NCI-H1105 (cell line): ENCODE results near the gene SLCO4A1.
A peak's percentile ranks its signal among the peaks of the same experiment; 100 is the strongest.
"Not testable (repeated sequence)": the region's sequence is repeated elsewhere in the genome, so short reads cannot be mapped to it uniquely, and the experiment has no call there.

Experiments used
- DNase-seq: peaks from one replicate; lab custom pipeline; 2025; lab: John Stamatoyannopoulos, UW

SLCO4A1 gene

DNA sequence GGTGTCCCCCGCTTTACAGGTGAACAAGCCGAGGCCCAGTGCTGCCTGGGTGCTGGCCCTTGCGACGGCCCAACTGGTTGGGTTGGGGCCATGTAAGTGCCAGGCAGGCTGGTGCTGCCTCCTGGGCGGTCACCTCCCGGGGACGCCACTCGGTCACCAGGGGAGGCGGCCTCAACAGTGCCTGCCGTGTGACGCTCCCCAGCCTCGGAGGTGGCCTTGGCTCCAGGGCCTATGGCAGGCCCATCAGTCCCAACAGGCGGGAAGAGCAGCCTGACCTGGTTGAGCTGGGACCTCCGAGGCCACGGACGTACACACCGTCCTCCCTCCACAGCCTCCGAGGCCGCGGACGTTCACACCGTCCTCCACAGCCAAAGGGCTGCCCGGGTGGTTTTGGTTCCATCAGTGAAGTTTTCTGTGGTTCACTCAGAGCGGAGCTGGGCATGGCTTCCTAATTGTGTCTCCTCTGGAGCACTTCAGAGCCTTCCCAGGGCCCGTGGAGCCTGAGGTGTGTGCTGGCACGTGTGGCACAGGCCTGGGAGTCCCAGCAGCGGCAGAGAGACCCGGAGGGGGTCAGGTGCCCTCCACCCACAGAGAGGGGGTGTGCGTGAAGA, 19.3 kb upstream of the SLCO4A1 start:
- DNase-seq, result no peak

DNA sequence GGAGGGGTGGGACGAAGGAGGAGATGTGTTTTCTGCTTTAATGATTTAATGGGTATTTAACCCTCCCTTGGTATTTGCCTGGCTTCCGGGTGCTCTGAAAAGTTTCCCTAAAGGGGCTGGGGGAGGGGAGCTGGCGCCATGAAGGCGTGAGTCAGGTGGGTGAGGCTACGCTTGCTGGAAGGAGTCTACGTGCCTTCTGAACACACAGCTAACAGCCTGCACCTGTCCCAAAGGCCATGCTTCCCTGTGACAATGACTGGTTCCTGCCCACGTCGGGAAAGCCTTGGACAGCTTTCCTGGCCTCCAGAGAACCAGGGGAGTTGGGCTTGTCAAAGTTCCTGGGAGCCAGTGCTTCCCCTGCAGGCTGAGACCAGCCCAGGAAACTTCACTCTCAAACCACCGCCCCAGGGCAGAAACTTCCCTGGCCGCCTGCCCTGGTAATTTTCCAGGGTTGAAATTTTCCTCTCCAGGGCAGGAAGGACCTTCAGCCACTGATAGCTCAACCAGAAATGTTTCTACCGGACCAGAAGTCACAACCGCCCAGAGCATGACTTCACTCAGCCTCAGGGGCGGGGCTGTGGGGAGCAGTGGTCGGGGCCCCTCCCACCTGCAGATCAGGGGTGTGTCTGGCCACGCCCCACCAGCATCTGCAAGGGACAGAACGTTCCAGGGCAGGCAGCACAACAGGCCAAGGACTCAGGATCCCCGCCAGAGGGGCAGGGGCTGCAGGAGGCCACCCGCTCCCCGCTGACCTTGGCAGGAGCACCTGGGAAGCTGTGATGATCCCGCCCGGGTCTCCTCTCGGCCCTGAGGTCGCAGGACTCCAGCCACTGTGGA, 18.6 kb upstream of the SLCO4A1 start:
- DNase-seq, result peak; percentile 56

DNA sequence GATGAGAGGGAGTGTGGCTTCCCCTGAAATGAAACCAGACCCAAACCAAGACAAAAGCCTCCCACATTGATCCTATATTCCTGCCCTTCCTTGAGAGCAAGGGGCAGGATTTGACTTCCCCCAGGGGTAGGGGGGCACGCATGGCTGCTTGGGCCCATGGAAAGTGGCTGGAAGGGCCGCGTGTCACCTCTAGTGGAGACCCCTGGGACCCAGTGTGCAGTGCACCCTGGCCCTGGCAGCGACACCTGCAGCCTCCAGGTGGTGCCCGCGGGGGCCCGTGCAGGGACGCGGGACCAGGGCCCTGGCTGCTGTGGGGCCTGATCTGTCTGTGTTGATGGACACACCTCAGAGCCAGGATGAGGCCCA, 18.0 kb upstream of the SLCO4A1 start:
- no peak for DNase-seq

DNA sequence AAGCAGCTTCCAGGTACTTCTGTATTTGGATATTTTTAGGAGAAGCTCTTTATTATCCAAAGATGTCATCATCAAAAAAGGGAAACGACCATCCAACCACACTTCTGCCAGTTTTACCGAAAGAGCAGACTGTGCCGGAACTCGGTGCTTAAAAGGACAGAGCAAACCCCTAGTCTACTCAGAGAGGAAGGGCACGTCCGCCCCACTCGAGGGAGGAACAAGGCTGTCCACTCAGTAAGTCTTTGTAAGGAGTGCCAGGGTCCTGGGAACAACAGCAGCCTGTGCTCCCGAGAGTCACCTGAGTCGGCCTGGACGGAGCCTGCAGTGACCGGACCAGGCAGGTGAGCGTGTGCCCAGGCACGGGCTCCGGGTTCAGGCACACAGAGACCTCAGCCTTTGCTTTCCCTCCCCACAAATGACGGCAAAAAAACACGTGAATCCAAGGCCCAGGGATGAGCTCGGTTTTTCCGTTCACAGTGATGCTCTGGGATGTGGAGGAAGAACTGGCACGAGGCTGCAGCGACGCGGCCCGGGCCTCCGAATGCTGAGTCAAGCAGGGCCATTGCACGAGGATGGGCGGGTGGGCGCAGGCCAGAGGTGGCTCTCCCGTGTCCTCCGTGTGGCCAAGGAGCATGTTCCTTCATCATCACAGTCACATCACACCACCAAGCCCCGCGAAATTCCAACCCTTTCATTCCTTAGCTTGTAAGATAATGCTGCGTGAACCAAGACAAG, 17.4 kb upstream of the SLCO4A1 start:
- DNase-seq, result no peak

DNA sequence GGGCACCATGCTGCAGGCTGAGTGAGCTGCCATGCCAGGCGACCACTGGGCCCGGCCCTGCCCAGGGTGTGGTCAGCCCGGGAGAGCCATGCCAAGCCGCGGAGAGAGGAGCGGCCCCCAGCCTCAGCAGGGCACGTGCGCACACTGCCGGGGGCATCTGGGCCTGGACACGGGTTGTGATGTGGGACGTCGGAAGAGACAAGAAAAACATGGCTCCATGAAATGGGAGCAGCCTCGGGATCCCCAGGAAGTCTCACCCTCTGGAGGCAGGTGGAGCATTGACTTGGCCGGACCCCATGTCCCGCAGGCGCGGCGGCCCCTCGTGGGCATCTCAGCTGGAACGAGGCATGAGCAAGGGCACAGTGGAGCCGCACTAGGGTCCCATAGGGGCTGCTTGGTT, 16.8 kb upstream of the SLCO4A1 start:
- no peak for DNase-seq

- no peak for DNase-seq
These were observed 16.3 kb upstream of the SLCO4A1 start for GRCh38 chr20:62625921-62626547.

DNA sequence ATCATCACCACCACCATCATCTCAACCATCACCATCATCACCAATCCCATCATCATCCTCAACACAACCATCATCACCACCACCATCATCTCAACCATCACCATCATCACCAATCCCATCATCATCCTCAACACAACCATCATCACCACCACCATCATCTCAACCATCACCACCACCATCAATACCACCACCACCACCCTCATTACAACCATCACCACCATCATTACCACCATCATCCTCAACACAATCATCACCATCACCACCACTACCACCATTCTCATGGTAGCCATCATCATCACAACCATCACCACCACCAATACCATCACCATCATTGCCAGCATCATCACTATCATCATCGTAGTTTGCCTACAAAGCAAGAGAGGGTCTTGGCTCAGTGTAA, 14.9 kb upstream of the SLCO4A1 start:
- not testable (repeated sequence) for DNase-seq

DNA sequence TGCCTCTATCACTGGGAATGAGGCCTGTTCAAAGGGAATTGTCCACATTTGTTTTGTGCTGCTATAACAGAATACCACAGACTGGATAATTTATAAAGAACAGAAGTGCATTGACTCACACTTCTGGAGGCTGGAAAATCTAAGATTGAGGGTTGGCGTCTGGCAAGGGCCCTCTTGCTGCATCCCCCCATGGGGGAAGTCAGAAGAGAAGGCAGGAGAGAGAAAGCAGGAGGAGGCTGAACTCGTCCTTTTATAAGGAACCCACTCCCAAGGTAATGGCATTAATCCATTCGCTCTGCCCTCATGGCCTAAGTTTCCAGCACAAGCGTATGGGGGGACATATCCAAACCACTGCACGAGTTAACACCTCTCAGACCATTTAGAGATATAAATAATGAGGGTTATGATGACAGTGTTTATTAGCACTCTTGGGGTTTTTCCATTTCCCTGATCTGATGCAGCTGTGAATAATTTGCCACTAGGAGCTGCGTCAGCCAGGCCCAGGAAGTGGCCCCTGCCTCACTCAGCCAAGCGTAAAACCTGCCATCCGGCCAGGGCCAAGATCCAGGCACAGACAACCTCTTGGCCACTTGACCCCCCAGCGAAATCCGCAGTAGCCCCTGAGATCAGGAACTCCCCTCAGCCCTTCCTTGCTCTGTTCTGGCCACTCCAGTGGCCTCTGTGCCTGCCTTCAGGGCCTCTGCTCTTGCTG, 14.2 kb upstream of the SLCO4A1 start:
- no peak for DNase-seq

DNA sequence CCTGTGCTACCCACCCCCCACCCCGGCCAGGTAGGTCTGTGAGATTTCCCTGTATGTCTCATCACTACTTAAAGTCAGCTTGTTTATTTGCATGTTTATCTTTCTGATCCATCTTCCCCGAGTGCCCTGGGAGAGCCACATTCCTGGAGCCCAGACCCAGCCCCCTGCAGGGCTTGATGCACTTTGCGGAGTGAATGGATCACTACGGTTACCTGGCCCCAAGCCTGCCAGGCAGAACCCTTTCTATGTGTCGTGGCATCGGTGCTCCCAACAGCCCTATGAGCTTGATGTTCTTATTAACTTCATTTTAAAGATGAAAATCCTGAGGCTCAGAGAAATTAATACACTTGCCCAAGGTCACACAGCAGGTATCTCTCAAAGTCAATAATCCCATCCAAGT, 13.6 kb upstream of the SLCO4A1 start:
- no peak for DNase-seq

GRCh38 chr20:62629864-62630470, 12.3 kb upstream of the SLCO4A1 start:
- no peak for DNase-seq

- DNase-seq, result peak; percentile 52
These were observed 10.7 kb upstream of the SLCO4A1 start for GRCh38 chr20:62631336-62632308.

DNA sequence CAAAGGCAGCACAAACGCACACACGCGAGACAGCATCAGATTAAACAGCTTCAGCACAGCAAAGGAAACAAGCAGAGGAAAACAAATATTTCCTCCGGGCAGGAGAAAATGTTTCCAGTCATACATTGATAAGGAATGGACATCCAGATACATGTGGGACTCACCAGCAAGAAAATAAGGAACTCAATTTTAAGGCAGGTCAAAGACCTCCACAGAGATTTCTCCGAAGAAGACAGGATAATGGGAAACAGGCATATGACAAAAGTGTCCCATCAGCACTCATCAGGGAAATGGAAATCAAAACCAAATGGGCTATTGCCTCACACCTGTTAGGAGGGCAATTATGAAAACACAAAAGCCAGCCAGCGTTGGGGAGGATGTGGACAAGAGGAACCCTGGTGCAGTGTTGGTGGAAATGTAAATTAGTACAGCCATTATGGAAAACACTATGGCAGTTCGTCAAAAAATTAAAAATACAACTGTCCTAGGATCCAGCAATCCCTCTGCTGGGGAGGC, 9.7 kb upstream of the SLCO4A1 start:
- DNase-seq, result peak; percentile 37

DNA sequence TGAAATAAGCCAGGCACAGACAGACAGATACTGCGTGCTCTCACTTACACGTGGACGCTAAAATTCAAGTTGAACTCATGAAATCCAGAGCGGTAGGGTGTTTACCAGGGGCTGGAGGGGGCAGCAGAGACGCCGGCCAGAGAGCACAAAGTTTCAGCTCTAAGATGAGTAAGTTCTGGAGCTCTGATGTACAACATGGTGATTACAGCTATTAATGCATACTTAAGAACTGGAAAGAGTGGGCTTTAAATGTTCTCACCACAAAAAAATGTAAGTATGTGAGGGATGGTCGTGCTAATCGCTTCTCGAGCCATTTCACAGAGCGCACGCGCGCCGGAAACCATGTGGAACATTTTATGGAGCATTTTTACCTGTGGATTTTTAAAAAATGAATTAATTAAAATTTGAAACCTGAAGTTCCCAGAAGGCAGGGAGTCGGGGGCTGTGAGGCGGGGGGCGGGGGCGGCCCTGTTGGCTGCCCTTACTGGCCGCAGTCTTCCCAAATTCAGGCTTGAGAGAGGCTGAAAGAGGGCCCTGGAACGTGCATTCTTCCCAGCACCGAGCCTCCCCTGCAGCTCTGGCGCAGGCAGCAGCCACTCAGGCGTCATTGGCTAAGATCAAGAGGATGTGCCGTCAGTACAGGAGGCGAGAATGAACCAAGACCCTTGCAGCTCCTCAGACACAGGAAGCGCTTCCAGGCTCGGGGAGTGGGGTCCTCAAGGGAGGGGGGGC, 8.5 kb upstream of the SLCO4A1 start:
- no peak for DNase-seq

DNA sequence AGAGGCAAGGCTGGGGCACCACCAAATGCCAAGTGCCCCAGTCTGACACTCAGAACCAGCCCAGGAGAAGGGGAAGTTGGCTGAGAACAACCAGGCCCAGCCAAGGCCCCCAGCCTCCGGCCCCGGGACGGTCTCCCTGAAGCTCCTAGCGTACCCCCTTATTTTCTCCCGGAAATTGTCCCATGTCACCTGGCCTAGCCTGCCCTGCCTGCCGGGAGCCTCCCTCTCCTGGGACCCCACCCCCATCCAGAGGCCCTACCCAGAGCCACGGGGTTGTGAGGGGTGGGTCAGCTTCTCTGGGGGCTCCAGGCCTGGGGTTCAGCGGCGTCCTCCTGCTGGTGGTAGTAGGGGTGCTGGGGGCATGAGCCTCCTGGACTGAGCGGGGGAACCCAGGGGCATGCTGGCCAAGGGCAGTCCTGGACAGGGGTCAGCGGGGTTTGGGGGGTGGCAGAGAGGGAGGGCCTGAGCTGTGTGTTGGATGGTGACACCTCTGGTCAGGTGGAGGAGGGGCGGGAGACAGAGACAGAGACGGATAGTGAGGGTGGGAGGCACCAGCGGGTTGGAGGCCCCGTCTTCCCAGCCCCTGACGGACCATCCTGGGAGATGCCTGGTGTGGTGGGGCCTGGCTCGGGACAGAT, 7.9 kb upstream of the SLCO4A1 start:
- no peak for DNase-seq

DNA sequence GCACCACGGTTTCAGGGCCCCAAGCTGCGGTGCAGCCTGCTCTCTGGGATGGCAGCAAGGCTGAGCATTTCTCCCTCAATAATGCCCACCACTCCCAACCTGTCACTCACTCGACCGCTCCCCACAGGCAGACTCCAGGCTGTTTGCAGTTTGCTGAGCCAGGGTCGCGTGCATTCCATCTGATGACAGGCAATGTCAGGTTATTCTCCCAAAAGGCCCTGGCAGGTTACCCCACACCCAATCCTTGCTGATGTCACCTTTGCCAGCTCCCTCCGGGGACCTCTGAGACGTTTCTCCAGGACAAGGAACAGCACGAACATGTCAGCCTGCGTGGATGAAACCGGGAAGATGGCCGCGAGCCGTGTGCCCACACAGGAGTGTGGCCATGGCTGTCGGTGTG, 7.1 kb upstream of the SLCO4A1 start:
- DNase-seq, result no peak

DNA sequence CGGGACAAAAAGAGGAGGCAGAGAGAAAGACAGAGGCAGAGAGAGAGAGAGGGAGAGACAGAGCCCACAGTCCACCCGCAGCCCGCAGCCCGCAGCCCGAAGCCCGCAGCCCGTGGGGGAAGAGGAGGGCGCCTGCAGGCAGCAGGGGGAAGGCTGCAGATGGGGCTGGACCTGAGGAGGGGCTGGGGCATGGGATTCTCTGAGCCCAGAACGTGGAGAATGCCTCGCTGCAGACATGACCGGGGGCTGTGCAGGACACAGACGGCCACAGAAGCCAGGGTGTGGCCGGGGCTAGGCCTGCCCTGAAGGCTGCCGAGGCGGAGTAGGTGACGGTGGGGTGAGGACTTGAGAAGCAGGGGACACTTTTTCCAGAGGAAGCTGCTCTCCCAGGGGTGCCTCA, 6.5 kb upstream of the SLCO4A1 start:
- DNase-seq, result no peak

- no peak for DNase-seq
These were observed 5.9 kb upstream of the SLCO4A1 start for GRCh38 chr20:62636446-62636845.

GRCh38 chr20:62637110-62637509, 5.2 kb upstream of the SLCO4A1 start:
- DNase-seq, result no peak

- no peak for DNase-seq
These were observed 4.7 kb upstream of the SLCO4A1 start for GRCh38 chr20:62637521-62638054.
